HCT116 (cell line): ENCODE data around the gene HGF. TPM values are rescaled to one million over a fixed set of nuclear protein-coding genes. Genes with fewer than 3 reads are reported as not detected.

ENCODE experiments used
- ATAC-seq: fragments of 200-7000 bp; cut with Tn5 transposase; 2 replicates; pipeline ENCODE4 v1.9.1; 2020; ENCODE audit warnings: mild to moderate bottlenecking, moderate library complexity
- BruUV-seq: library from RNA; stranded (reverse); fragments of 400-500 nt; replicated peaks from 2 replicates; lab custom pipeline; 2021; lab: Mats Ljungman, UMichigan
- CTCF ChIA-PET: fragments of 300-600 bp; sonication (Branson Sonifier 250); formaldehyde crosslinking; loops from one replicate; lab custom pipeline; 2021; ENCODE audit warnings: antibody characterized with exemption; lab: Charles Lee
- POLR2A ChIA-PET: fragments of 300-600, 350-600 bp; sonication (Branson Sonifier 250); formaldehyde crosslinking; loops from one replicate; lab custom pipeline; 2021; ENCODE audit warnings: antibody characterized with exemption; lab: Charles Lee
- RAD21 ChIA-PET, 2 experiments: fragments of 300-600 bp; sonication (Branson Sonifier 250); formaldehyde crosslinking; loops; one replicate each; lab custom pipeline; 2023; ENCODE audit warnings: low total read pairs in 2 of 2; ENCODE audit not compliant: uncharacterized antibody in 2 of 2, unreplicated experiment in 2 of 2, low non-redundant PET in 1 of 2; lab: Charles Lee
- DNase-seq: peaks from one replicate; pipeline ENCODE4 v3.0.0-alpha.2; 2010; ENCODE audit warnings: low read depth, low spot score
- H2AFZ ChIP-seq: fragments of 200-600 bp; shearing (Covaris generic), sonication (generic); 2 replicates; pipeline ENCODE4 v1.6.1; 2017; ENCODE audit warnings: low read depth, mixed run types, mixed read lengths, antibody characterized with exemption, low read length; ENCODE audit not compliant: poor library complexity, severe bottlenecking
- H3K27ac ChIP-seq: 2 replicates; pipeline ENCODE4 v1.5.1; 2012; ENCODE audit warnings: low read depth, low read length
- H3K27me3 ChIP-seq: fragments of 200-600 bp; sonication (generic); 2 replicates; pipeline ENCODE4 v1.6.1; 2016; ENCODE audit warnings: mixed run types, low read length, mixed read lengths; ENCODE audit not compliant: insufficient read depth
- H3K36me3 ChIP-seq, 2 experiments: fragments of 200-500 bp in 1 of 2; fragments of 200-600 bp in 1 of 2; sonication (Bioruptor generic) in 1 of 2; sonication (generic) in 1 of 2; 2 replicates each; pipeline versions ENCODE4 v1.5.1 to v1.6.1; 2014 to 2016; ENCODE audit warnings: low read length in 2 of 2, inconsistent platforms in 1 of 2, mixed read lengths in 1 of 2, mixed run types in 1 of 2; ENCODE audit not compliant: insufficient read depth in 2 of 2, control insufficient read depth in 1 of 2
- H3K4me1 ChIP-seq, 2 experiments: fragments of 200-600 bp in 1 of 2; sonication (generic) in 1 of 2; 2 replicates each; pipeline versions ENCODE4 v1.5.1 to v1.6.1; 2012 to 2017; ENCODE audit warnings: low read length in 2 of 2, inconsistent platforms in 1 of 2, mild to moderate bottlenecking in 1 of 2, mixed read lengths in 1 of 2, mixed run types in 1 of 2, moderate library complexity in 1 of 2; ENCODE audit not compliant: insufficient read depth in 2 of 2, control insufficient read depth in 1 of 2
- H3K4me2 ChIP-seq: fragments of 200-600 bp; sonication (generic); 2 replicates; pipeline ENCODE4 v1.6.1; 2017; ENCODE audit warnings: mixed run types, low read length, mixed read lengths
- H3K4me3 ChIP-seq, 2 experiments: fragments of 200-600 bp in 1 of 2; sonication (generic) in 1 of 2; replicated peaks in 1 of 2; 2 replicates each; pipeline ENCODE4 v1.5.1; 2011 to 2016; ENCODE audit warnings: low read length in 2 of 2, control low read depth in 1 of 2, low read depth in 1 of 2, mild to moderate bottlenecking in 1 of 2, mixed read lengths in 1 of 2, mixed run types in 1 of 2
- H3K79me2 ChIP-seq: fragments of 200-600 bp; sonication (generic); 2 replicates; pipeline ENCODE4 v1.6.1; 2017; ENCODE audit warnings: mild to moderate bottlenecking, mixed run types, low read length, moderate library complexity, mixed read lengths; ENCODE audit not compliant: insufficient read depth
- H3K9ac ChIP-seq: fragments of 200-600 bp; sonication (generic); 2 replicates; pipeline ENCODE4 v1.6.1; 2016; ENCODE audit warnings: low read length, mixed read lengths
- H3K9me2 ChIP-seq: fragments of 200-600 bp; sonication (generic), shearing (Covaris generic); 2 replicates; pipeline ENCODE4 v1.6.1; 2017; ENCODE audit warnings: mixed run types, mild to moderate bottlenecking, moderate library complexity; ENCODE audit not compliant: insufficient read depth
- H3K9me3 ChIP-seq, 2 experiments: fragments of 200-500 bp in 1 of 2; fragments of 200-600 bp in 1 of 2; sonication (Bioruptor generic) in 1 of 2; sonication (generic) in 1 of 2; 2 replicates each; pipeline ENCODE4 v1.6.1; 2014 to 2017; ENCODE audit warnings: low read length in 2 of 2, mixed read lengths in 2 of 2, inconsistent platforms in 1 of 2, low read depth in 1 of 2, mild to moderate bottlenecking in 1 of 2, mixed run types in 1 of 2, moderate library complexity in 1 of 2; ENCODE audit not compliant: control insufficient read depth in 1 of 2, insufficient read depth in 1 of 2
- H4K20me1 ChIP-seq: fragments of 200-600 bp; sonication (generic), shearing (Covaris generic); 2 replicates; pipeline ENCODE4 v1.6.1; 2017; ENCODE audit warnings: mixed run types, mild to moderate bottlenecking, moderate library complexity; ENCODE audit not compliant: insufficient read depth
- CBX3 ChIP-seq: IDR thresholded peaks from 2 replicates; pipeline ENCODE4 v1.6.1; 2012; ENCODE audit warnings: low read depth
- CEBPB ChIP-seq: IDR thresholded peaks from 2 replicates; pipeline ENCODE4 v1.6.1; 2012; ENCODE audit warnings: low read depth
- CTCF ChIP-seq, 3 experiments: fragments of 200-600 bp in 1 of 3; sonication (generic) in 1 of 3; IDR thresholded peaks in 2 of 3; conservative IDR thresholded peaks in 1 of 3; 2 replicates each; pipeline ENCODE4 v1.5.1; 2012 to 2017; ENCODE audit warnings: low read depth in 2 of 3, low read length in 2 of 3, antibody characterized with exemption in 1 of 3, borderline replicate concordance in 1 of 3, control low read depth in 1 of 3, mild to moderate bottlenecking in 1 of 3, mixed read lengths in 1 of 3, mixed run types in 1 of 3, moderate library complexity in 1 of 3; ENCODE audit not compliant: insufficient read depth in 1 of 3
- EGR1 ChIP-seq: IDR thresholded peaks from 2 replicates; pipeline ENCODE4 v1.6.1; 2012; ENCODE audit warnings: low read depth
- ELF1 ChIP-seq: IDR thresholded peaks from 2 replicates; pipeline ENCODE4 v1.6.1; 2012; ENCODE audit warnings: low read depth, borderline replicate concordance
- EZH2phosphoT487 ChIP-seq: fragments of 200-600 bp; IDR thresholded peaks from 2 replicates; pipeline ENCODE4 v1.6.1; 2018; ENCODE audit warnings: antibody characterized with exemption, borderline replicate concordance
- FOSL1 ChIP-seq: IDR thresholded peaks from 2 replicates; pipeline ENCODE4 v1.6.1; 2012; ENCODE audit warnings: low read depth
- JUND ChIP-seq: IDR thresholded peaks from 2 replicates; pipeline ENCODE4 v1.6.1; 2012
- POLR2A ChIP-seq: IDR thresholded peaks from 2 replicates; pipeline ENCODE4 v1.7.0; 2011; ENCODE audit warnings: borderline replicate concordance; ENCODE audit not compliant: insufficient read depth, insufficient read length; ENCODE audit errors: extremely low read depth
- POLR2AphosphoS5 ChIP-seq: IDR thresholded peaks from 2 replicates; pipeline ENCODE4 v1.6.1; 2011; ENCODE audit warnings: mild to moderate bottlenecking, low read depth, low read length, moderate library complexity
- RAD21 ChIP-seq: IDR thresholded peaks from 2 replicates; pipeline ENCODE4 v1.6.1; 2012; ENCODE audit warnings: low read depth, mild to moderate bottlenecking
- SP1 ChIP-seq: IDR thresholded peaks from 2 replicates; pipeline ENCODE4 v1.6.1; 2012; ENCODE audit warnings: low read depth
- SRF ChIP-seq: IDR thresholded peaks from 2 replicates; pipeline ENCODE4 v1.6.1; 2012; ENCODE audit warnings: low read depth
- TCF7L2 ChIP-seq: IDR thresholded peaks from 2 replicates; pipeline ENCODE4 v1.7.0; 2011; ENCODE audit warnings: borderline replicate concordance, inconsistent platforms; ENCODE audit not compliant: insufficient read depth, insufficient read length; ENCODE audit errors: extremely low read depth
- YY1 ChIP-seq: IDR thresholded peaks from 2 replicates; pipeline ENCODE4 v1.6.1; 2011; ENCODE audit warnings: low read length, low read depth, moderate library complexity, mild to moderate bottlenecking; ENCODE audit not compliant: insufficient replicate concordance; ENCODE audit errors: extremely low read depth
- ZBTB33 ChIP-seq: IDR thresholded peaks from 2 replicates; pipeline ENCODE4 v1.6.1; 2011; ENCODE audit warnings: mild to moderate bottlenecking, low read length, moderate library complexity; ENCODE audit not compliant: insufficient replicate concordance; ENCODE audit errors: extremely low read depth
- ZFX ChIP-seq: fragments of 450-650 bp; IDR thresholded peaks from 2 replicates; pipeline ENCODE4 v1.6.1; 2017
- ZNF274 ChIP-seq: fragments of 200-500 bp; sonication (Bioruptor generic); IDR thresholded peaks from 2 replicates; pipeline ENCODE4 v1.6.1; 2014; ENCODE audit warnings: mild to moderate bottlenecking, low read depth, low read length, inconsistent platforms
- intact Hi-C: fragments of 100-400 bp; cut with micrococcal nuclease; formaldehyde crosslinking; loops from 2 replicates; pipeline ENCODE4 v1.10.0; 2022
- total RNA-seq: library from RNA; stranded (reverse); gene quantifications from one replicate; pipeline ENCODE4 v1.2.1, GENCODE V29; 2021; ENCODE audit not compliant: unreplicated experiment
- TF ChIP-seq, protein P1 (sequence below): IDR thresholded peaks from 2 replicates; pipeline ENCODE4 v1.6.1; 2012
- TF ChIP-seq, protein P2 (sequence below): IDR thresholded peaks from 2 replicates; pipeline ENCODE4 v1.6.1; 2012

Gene HGF
- total RNA-seq, 1 experiment from 2014 or later = 0.15 TPM

DNA sequence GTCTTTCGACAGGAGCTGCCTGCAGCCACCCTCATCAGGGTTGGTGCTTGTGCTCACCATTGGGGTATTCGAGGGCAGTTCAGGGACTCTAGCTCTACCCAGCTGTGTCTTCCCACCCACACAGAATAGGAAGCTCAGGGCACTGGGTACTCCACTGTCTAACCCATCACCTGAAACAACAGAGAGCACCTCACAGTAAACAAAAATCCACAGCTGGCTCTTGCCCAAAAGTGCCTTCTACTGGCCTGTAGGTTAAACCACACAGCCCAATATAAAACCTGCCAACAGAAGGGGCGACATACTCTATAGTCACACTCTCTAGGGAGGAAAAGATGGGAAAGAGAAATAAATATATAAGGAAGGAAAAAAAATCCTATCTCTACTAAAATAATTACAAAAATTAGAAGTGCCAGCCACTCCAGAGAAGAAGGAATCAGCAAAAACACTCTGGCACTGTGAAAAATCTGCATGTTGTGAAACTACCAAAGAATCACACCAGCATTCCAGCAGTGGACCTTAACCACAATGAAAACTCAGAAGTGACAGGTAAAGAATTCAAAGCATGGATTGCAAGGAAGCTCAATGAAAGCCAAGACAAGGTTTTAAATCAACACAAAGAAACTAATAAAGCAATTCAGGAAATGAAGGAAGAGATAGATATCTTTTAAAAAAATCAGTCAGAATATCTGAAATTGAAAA is 110.0 kb downstream of the HGF start:
- intact Hi-C loops = no loop called here
- H3K27ac ChIP-seq = no peak overlapping the region
- H3K79me2 ChIP-seq = no peaks in the 10 kb centered on the region
- DNase-seq = no peak
- ChIA-PET RAD21 (no interaction called here), POLR2A (no interaction called here), CTCF (no interaction called here)
- no peak overlapping the region for H3K4me2 ChIP-seq
- H3K4me3 ChIP-seq = no peak overlapping the region
- H3K36me3 ChIP-seq = no peaks in the 10 kb centered on the region
- H2AFZ ChIP-seq = no peak overlapping the region
- TF ChIP-seq ZFX (no peak), TCF7L2 (no peak), CBX3 (no peak), SRF (no peak), EGR1 (no peak), YY1 (no peak), CEBPB (no peak), CTCF (IDR thresholded peaks at IDR 0.05 in 2 of 3, conservative IDR thresholded peaks at IDR 0.05 in 1 of 3; ENCODE audit: borderline replicate concordance in 1 of 3, insufficient read depth in 1 of 3, low read depth in 2 of 3, low read length in 2 of 3) (no peak), POLR2A (no peak), SP1 (no peak), ZNF274 (no peak), ELF1 (no peak), EZH2phosphoT487 (no peak), RAD21 (no peak), ZBTB33 (no peak), FOSL1 (no peak), JUND (no peak), POLR2AphosphoS5 (no peak)
- TF ChIP-seq, protein P1, sequence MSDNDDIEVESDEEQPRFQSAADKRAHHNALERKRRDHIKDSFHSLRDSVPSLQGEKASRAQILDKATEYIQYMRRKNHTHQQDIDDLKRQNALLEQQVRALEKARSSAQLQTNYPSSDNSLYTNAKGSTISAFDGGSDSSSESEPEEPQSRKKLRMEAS = no peak
- TF ChIP-seq, protein P2, sequence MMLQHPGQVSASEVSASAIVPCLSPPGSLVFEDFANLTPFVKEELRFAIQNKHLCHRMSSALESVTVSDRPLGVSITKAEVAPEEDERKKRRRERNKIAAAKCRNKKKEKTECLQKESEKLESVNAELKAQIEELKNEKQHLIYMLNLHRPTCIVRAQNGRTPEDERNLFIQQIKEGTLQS = no peak
- H4K20me1 ChIP-seq = no peaks in the 10 kb centered on the region
- H3K27me3 ChIP-seq = no peaks in the 10 kb centered on the region
- no peak for ATAC-seq
- no peaks in the 10 kb centered on the region for H3K4me1 ChIP-seq
- no peaks in the 10 kb centered on the region for H3K9me3 ChIP-seq
- no peak overlapping the region for H3K9ac ChIP-seq
- no TSS peak for BruUV-seq
- no peaks in the 10 kb centered on the region; the same call in 1 of the 2 replicates for H3K9me2 ChIP-seq
